H9 (cell line): Measurements from ENCODE around the gene DEUP1. TPM values are rescaled to one million over a fixed set of nuclear protein-coding genes. Genes with fewer than 3 reads are reported as not detected.

Source experiments
- DNase-seq: peaks from one replicate; pipeline ENCODE4 v3.0.0-alpha.2; 2017
- H2AFZ ChIP-seq: one replicate; pipeline ENCODE4 v1.6.1; 2013; ENCODE audit warnings: mild to moderate bottlenecking, low read length, control low read depth, moderate library complexity
- H2AK5ac ChIP-seq: 2 replicates; pipeline ENCODE4 v1.6.1; 2013; ENCODE audit warnings: low read length, control low read depth, mixed read lengths; ENCODE audit not compliant: insufficient read length
- H2BK120ac ChIP-seq: one replicate; pipeline ENCODE4 v1.6.1; 2013; ENCODE audit warnings: low read depth, mild to moderate bottlenecking, low read length, control low read depth, inconsistent platforms; ENCODE audit not compliant: poor library complexity, severe bottlenecking
- H2BK12ac ChIP-seq: 2 replicates; pipeline ENCODE4 v1.6.1; 2013; ENCODE audit warnings: low read length, control low read depth, mixed read lengths, low read depth; ENCODE audit not compliant: insufficient read length
- H2BK15ac ChIP-seq: 2 replicates; pipeline ENCODE4 v1.6.1; 2013; ENCODE audit warnings: low read depth, low read length, control low read depth
- H2BK20ac ChIP-seq: one replicate; pipeline ENCODE4 v1.6.1; 2013; ENCODE audit warnings: low read depth, mild to moderate bottlenecking, low read length, control low read depth, inconsistent platforms; ENCODE audit not compliant: poor library complexity, severe bottlenecking
- H2BK5ac ChIP-seq: 2 replicates; pipeline ENCODE4 v1.6.1; 2013; ENCODE audit warnings: low read length, control low read depth, mixed read lengths; ENCODE audit not compliant: insufficient read length
- H3K14ac ChIP-seq: 2 replicates; pipeline ENCODE4 v1.6.1; 2013; ENCODE audit warnings: low read length, control low read depth; ENCODE audit not compliant: insufficient read depth
- H3K18ac ChIP-seq: 2 replicates; pipeline ENCODE4 v1.6.1; 2013; ENCODE audit warnings: low read depth, mild to moderate bottlenecking, mixed read lengths, low read length, control low read depth; ENCODE audit not compliant: insufficient read length
- H3K23ac ChIP-seq: 2 replicates; pipeline ENCODE4 v1.6.1; 2013; ENCODE audit warnings: low read length, control low read depth, mixed read lengths, low read depth; ENCODE audit not compliant: insufficient read length
- H3K23me2 ChIP-seq: 2 replicates; pipeline ENCODE4 v1.6.1; 2013; ENCODE audit warnings: low read depth, mild to moderate bottlenecking, mixed read lengths, low read length, control low read depth; ENCODE audit not compliant: insufficient read length, poor library complexity, severe bottlenecking
- H3K27ac ChIP-seq: 2 replicates; pipeline ENCODE4 v1.5.1; 2013; ENCODE audit warnings: low read length, control low read depth, mixed read lengths, low read depth; ENCODE audit not compliant: insufficient read length
- H3K27me3 ChIP-seq: 2 replicates; pipeline ENCODE4 v1.6.1; 2013; ENCODE audit warnings: low read length, control low read depth, inconsistent platforms; ENCODE audit not compliant: insufficient read depth
- H3K4ac ChIP-seq: 2 replicates; pipeline ENCODE4 v1.6.1; 2013; ENCODE audit warnings: low read depth, mild to moderate bottlenecking, control low read depth, inconsistent platforms, low read length, moderate library complexity
- H3K4me1 ChIP-seq: 2 replicates; pipeline ENCODE4 v1.6.1; 2013; ENCODE audit warnings: low read length, control low read depth, inconsistent platforms; ENCODE audit not compliant: insufficient read depth
- H3K4me2 ChIP-seq: 2 replicates; pipeline ENCODE4 v1.6.1; 2013; ENCODE audit warnings: low read length, control low read depth, mixed read lengths; ENCODE audit not compliant: insufficient read length, insufficient read depth
- H3K56ac ChIP-seq: 2 replicates; pipeline ENCODE4 v1.6.1; 2013; ENCODE audit warnings: low read depth, mild to moderate bottlenecking, mixed read lengths, low read length, control low read depth; ENCODE audit not compliant: insufficient read length
- H3K79me1 ChIP-seq: 2 replicates; pipeline ENCODE4 v1.6.1; 2013; ENCODE audit warnings: low read depth, mild to moderate bottlenecking, moderate library complexity, low read length, control low read depth, inconsistent platforms; ENCODE audit not compliant: insufficient read depth, poor library complexity, severe bottlenecking
- H3K79me2 ChIP-seq: 2 replicates; pipeline ENCODE4 v1.6.1; 2013; ENCODE audit warnings: low read length, control low read depth, inconsistent platforms; ENCODE audit not compliant: insufficient read depth
- H3K9ac ChIP-seq: 2 replicates; pipeline ENCODE4 v1.6.1; 2013; ENCODE audit warnings: low read length, control low read depth, mixed read lengths; ENCODE audit not compliant: insufficient read length; ENCODE audit errors: extremely low read depth
- H3K9me3 ChIP-seq: one replicate; pipeline ENCODE4 v1.6.1; 2013; ENCODE audit warnings: low read depth, low read length, inconsistent platforms; ENCODE audit not compliant: control insufficient read depth
- H3T11ph ChIP-seq: one replicate; pipeline ENCODE4 v1.6.1; 2013; ENCODE audit warnings: mild to moderate bottlenecking, low read length, control low read depth, inconsistent platforms
- H4K20me1 ChIP-seq: one replicate; pipeline ENCODE4 v1.6.1; 2013; ENCODE audit not compliant: control insufficient read depth, insufficient read length, insufficient read depth
- H4K5ac ChIP-seq: 2 replicates; pipeline ENCODE4 v1.6.1; 2013; ENCODE audit warnings: low read depth, mild to moderate bottlenecking, mixed read lengths, low read length, control low read depth; ENCODE audit not compliant: insufficient read length
- H4K8ac ChIP-seq: replicated peaks from 2 replicates; pipeline ENCODE4 v1.6.1; 2013; ENCODE audit warnings: low read length, control low read depth, mixed read lengths, low read depth; ENCODE audit not compliant: insufficient read length
- H4K91ac ChIP-seq: 2 replicates; pipeline ENCODE4 v1.6.1; 2013; ENCODE audit warnings: low read depth, mild to moderate bottlenecking, moderate library complexity, mixed read lengths, low read length, control low read depth; ENCODE audit not compliant: insufficient read length
- H3K27ac Mint-ChIP-seq, 3 experiments: 2 replicates in 2 of 3; 3 replicates in 1 of 3; pipeline ENCODE4 v1.8.0; 2020 to 2021; ENCODE audit warnings: mixed read lengths in 3 of 3, mild to moderate bottlenecking in 1 of 3, moderate library complexity in 1 of 3
- H3K27me3 Mint-ChIP-seq: 2 replicates; pipeline ENCODE4 v1.8.0; 2021; ENCODE audit warnings: low read depth, mild to moderate bottlenecking, moderate library complexity, mixed read lengths
- H3K36me3 Mint-ChIP-seq, 3 experiments: 2 replicates in 2 of 3; 3 replicates in 1 of 3; pipeline ENCODE4 v1.8.0; 2020 to 2021; ENCODE audit warnings: low read depth in 3 of 3, mixed read lengths in 3 of 3; ENCODE audit not compliant: insufficient read depth in 1 of 3
- H3K4me1 Mint-ChIP-seq, 2 experiments: 2 replicates each; pipeline ENCODE4 v1.8.0; 2020; ENCODE audit warnings: mixed read lengths in 2 of 2
- H3K4me3 Mint-ChIP-seq, 2 experiments: 2 replicates in 1 of 2; 3 replicates in 1 of 2; pipeline ENCODE4 v1.8.0; 2020 to 2021; ENCODE audit warnings: mild to moderate bottlenecking in 2 of 2, mixed read lengths in 2 of 2, moderate library complexity in 1 of 2
- H3K9me3 Mint-ChIP-seq, 2 experiments: 2 replicates in 1 of 2; 3 replicates in 1 of 2; pipeline ENCODE4 v1.8.0; 2020; ENCODE audit warnings: mild to moderate bottlenecking in 2 of 2, mixed read lengths in 2 of 2, moderate library complexity in 1 of 2
- CTCF ChIP-seq: fragments of 200-600 bp; sonication (generic); conservative IDR thresholded peaks from 3 replicates; pipeline ENCODE4 v1.8.0; 2021; ENCODE audit warnings: antibody characterized with exemption, mild to moderate bottlenecking
- WGBS: extraction: QIAGEN DNeasy Blood & Tissue Kit; methylation state at CpG from one replicate; pipeline ENCODE4 v1.1.7; 2013; ENCODE audit warnings: missing lambda C conversion rate, low lambda C conversion rate, mixed read lengths; ENCODE audit not compliant: insufficient read length; ENCODE audit errors: extremely low coverage; 5-methylcytosine and 5-hydroxymethylcytosine counted together
- total RNA-seq: library from RNA; stranded (reverse); gene quantifications from 2 replicates; pipeline ENCODE4 v1.2.1, GENCODE V29; 2021

Gene DEUP1
- total RNA-seq, 1 experiment from 2014 or later = 0.22 TPM

GRCh38 chr11:93407777-93408401 lies 77.3 kb downstream of the DEUP1 start:
- Histone ChIP-seq H3K9ac (no peak overlapping the region), H2BK15ac (no peak overlapping the region), H3K14ac (no peak overlapping the region), H4K8ac (no peak overlapping the region), H3K27ac (no peak overlapping the region), H3K18ac (no peak overlapping the region), H2BK120ac (no peak overlapping the region), H2BK20ac (no peak overlapping the region), H3K4me1 (no peaks in the 10 kb centered on the region; the same call in 1 of the 2 replicates), H3K4me2 (no peak overlapping the region), H4K20me1 (no peaks in the 10 kb centered on the region), H3K27me3 (no peaks in the 10 kb centered on the region), H2AFZ (no peak overlapping the region), H3K4ac (no peak overlapping the region), H2AK5ac (no peak overlapping the region), H3K23me2 (no peaks in the 10 kb centered on the region), H2BK5ac (no peak overlapping the region), H3K79me2 (no peaks in the 10 kb centered on the region), H4K5ac (no peak overlapping the region), H4K91ac (no peak overlapping the region), H2BK12ac (no peak overlapping the region), H3T11ph (no peak overlapping the region), H3K79me1 (no peaks in the 10 kb centered on the region), H3K56ac (no peak overlapping the region), H3K9me3 (no peaks in the 10 kb centered on the region), H3K23ac (no peak overlapping the region)
- Mint-ChIP-seq H3K9me3 (no peaks in the 10 kb centered on the region), H3K36me3 (no peaks in the 10 kb centered on the region), H3K27ac (no peak overlapping the region), H3K27me3 (no peaks in the 10 kb centered on the region), H3K4me3 (no peak overlapping the region), H3K4me1 (peaks cover 20 to 22% of the 10 kb centered on the region in 2 experiments)
- no peak for DNase-seq
- no peak for TF ChIP-seq CTCF
- WGBS = no CpG with 5 or more reads among the region's 2 CpGs
